Nephron (organoid): Measurements from ENCODE around the gene NPLOC4.

Experiments used
- H3K27ac Mint-ChIP-seq, 3 experiments: 2 replicates each; pipeline ENCODE4 v1.8.0; 2020; ENCODE audit warnings: mixed read lengths in 3 of 3, mild to moderate bottlenecking in 2 of 3, moderate library complexity in 1 of 3
- H3K27me3 Mint-ChIP-seq: 2 replicates; pipeline ENCODE4 v1.8.0; 2021; ENCODE audit warnings: low read depth, mild to moderate bottlenecking, moderate library complexity, mixed read lengths
- H3K36me3 Mint-ChIP-seq: 2 replicates; pipeline ENCODE4 v1.8.0; 2020; ENCODE audit warnings: low read depth, mixed read lengths
- H3K4me1 Mint-ChIP-seq: 2 replicates; pipeline ENCODE4 v1.8.0; 2020; ENCODE audit warnings: mixed read lengths
- H3K4me3 Mint-ChIP-seq, 3 experiments: 2 replicates each; pipeline ENCODE4 v1.8.0; 2020; ENCODE audit warnings: mild to moderate bottlenecking in 3 of 3, mixed read lengths in 3 of 3, moderate library complexity in 2 of 3
- H3K9me3 Mint-ChIP-seq: 2 replicates; pipeline ENCODE4 v1.8.0; 2020; ENCODE audit warnings: mixed read lengths
- TF ChIP-seq, protein P1 (sequence below), 3 experiments: fragments of 200-600 bp; sonication (generic); IDR thresholded peaks; one replicate each; pipeline ENCODE4 v1.5.0; 2021; ENCODE audit warnings: antibody characterized with exemption in 3 of 3; ENCODE audit not compliant: unreplicated experiment in 3 of 3

The NPLOC4 gene

DNA sequence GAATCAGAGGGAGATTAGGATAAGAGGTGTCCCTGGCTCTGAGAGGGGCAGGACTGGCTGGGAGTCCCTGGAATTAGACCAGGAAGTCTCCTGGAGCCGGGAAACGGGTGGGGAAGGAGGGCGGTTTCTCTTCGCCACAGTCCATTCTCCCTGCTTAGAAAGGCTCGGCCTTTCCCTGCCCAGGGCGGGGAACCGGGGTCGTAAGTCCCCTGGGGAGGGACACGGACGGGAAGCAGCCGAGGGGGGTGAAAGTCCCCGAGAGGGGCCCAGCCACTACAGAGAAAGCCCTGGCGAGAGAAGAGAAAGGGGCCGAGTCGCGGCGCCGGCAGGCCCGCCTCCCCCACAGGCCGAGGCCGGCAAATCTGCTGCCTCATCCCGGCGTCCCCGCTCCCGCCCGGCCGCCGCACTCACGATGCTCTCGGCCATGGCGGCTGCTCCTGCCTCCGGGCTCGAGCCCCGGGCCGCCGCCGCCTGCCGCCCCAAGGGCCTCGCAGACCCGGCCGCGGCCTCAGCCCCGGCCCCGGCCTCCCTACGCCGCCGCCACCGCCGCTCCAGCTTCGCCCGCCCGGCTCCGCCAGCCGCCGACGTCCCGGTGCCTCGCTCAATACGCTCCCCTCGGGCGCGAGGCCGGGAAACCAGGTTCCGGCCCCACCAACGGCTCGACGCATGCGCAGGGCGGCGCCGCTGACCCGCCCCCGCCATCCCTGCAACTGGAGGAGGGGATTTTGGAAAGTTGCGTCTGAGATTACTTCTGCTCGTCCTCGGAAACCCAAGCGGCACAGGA is at the start of gene NPLOC4, which contains the start of gene TSPAN10:
TSS of gene NPLOC4 (minus strand) at position 608 of the 784 bp plus-strand sequence. CDS start at position 426, 182 bp downstream.
TSS of gene TSPAN10 (plus strand) at position 692 of the 784 bp plus-strand sequence. CDS start 5,217 bp downstream, outside the sequence.
- Mint-ChIP-seq H3K4me3 (peak within 1 kb of the TSS; percentile 92 to 98 (median 97)), H3K36me3 (peaks cover 7% of the 10 kb centered on the region), H3K27ac (peak within 1 kb of the TSS; percentile 87 to 97 (median 93)), H3K9me3 (no peaks in the 10 kb centered on the region), H3K4me1 (peaks cover 17% of the 10 kb centered on the region), H3K27me3 (no peaks in the 10 kb centered on the region)
- TF ChIP-seq, protein P1, sequence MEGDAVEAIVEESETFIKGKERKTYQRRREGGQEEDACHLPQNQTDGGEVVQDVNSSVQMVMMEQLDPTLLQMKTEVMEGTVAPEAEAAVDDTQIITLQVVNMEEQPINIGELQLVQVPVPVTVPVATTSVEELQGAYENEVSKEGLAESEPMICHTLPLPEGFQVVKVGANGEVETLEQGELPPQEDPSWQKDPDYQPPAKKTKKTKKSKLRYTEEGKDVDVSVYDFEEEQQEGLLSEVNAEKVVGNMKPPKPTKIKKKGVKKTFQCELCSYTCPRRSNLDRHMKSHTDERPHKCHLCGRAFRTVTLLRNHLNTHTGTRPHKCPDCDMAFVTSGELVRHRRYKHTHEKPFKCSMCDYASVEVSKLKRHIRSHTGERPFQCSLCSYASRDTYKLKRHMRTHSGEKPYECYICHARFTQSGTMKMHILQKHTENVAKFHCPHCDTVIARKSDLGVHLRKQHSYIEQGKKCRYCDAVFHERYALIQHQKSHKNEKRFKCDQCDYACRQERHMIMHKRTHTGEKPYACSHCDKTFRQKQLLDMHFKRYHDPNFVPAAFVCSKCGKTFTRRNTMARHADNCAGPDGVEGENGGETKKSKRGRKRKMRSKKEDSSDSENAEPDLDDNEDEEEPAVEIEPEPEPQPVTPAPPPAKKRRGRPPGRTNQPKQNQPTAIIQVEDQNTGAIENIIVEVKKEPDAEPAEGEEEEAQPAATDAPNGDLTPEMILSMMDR (IDR thresholded peaks at IDR 0.05; ENCODE audit: unreplicated experiment in 3 of 3), result no peak

DNA sequence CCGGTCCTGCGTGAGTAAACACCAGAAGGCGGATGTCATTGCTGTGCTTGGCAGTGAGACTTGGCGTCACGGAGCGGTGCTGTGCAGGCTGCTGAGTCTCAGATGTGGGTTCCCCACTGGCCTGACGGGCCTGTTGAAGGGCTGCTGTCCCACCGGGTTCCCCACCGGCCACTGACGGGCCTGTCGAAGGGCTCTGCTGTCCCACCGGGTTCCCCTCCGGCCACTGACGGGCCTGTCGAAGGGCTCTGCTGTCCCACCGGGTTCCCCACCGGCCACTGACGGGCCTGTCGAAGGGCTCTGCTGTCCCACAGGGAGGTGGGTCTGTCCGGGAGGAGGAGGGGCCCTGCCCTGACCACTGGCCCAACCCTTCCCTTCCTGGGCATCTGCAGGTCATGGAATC is 49.7 kb upstream of the NPLOC4 start:
- peaks cover 17% of the 10 kb centered on the region for H3K4me1 Mint-ChIP-seq
- H3K27ac Mint-ChIP-seq, result no peak overlapping the region
- TF ChIP-seq, protein P1 (IDR thresholded peaks at IDR 0.05; ENCODE audit: unreplicated experiment in 3 of 3), result no peak
- H3K9me3 Mint-ChIP-seq, result no peaks in the 10 kb centered on the region
- H3K36me3 Mint-ChIP-seq, result peaks cover 34% of the 10 kb centered on the region
- no peak overlapping the region for H3K4me3 Mint-ChIP-seq
- H3K27me3 Mint-ChIP-seq, result no peaks in the 10 kb centered on the region

DNA sequence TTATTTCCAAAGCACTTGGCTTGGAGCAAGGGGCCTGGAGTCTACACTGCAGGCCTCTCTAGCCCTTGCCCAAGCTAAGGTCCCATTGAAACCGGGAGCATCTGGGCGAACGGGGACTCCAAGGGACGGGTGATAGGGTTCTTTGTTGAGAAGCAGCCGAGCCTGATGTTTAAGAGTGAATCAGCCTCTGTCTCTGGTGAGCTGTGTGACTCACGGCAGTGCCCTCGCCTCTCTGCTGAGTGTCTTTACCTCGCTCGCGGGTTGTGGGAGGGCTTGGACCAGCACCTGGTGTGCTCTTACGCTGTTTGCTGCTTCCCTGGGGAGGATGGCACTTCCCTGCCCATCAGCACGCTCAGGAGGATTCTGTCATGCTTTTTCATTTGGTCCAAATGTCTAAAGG is 48.2 kb upstream of the NPLOC4 start:
- H3K27me3 Mint-ChIP-seq, result no peaks in the 10 kb centered on the region
- peaks cover 29% of the 10 kb centered on the region for H3K36me3 Mint-ChIP-seq
- peaks cover 18% of the 10 kb centered on the region for H3K4me1 Mint-ChIP-seq
- H3K4me3 Mint-ChIP-seq, result peak overlapping the region; percentile 84 to 88 (median 85)
- no peaks in the 10 kb centered on the region for H3K9me3 Mint-ChIP-seq
- H3K27ac Mint-ChIP-seq, result no peak overlapping the region
- TF ChIP-seq, protein P1 (IDR thresholded peaks at IDR 0.05; ENCODE audit: unreplicated experiment in 3 of 3), result no peak

DNA sequence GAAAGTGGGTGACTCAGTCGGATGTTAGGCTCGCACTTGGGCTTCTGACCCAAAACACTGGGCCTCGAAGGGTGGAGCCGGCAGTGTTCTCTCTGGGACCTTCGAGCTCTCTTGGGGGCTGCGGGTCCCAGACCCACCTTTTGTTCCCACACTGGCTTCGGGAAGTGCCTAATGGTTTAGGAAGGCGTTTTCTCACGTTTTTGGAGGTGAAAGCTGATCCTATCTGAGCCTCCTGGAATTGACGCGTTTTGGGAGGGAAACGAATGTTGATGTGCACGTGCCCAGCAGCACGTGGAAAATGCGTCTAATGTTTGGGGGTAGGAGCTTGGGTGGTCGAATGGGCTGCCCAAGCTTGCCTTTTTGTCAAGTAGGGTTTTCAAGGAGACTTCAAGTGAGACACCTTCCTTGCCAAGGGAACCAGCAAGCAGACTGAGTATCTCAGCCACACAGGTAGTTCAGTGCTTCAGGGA is 47.6 kb upstream of the NPLOC4 start:
- Mint-ChIP-seq H3K27me3 (no peaks in the 10 kb centered on the region), H3K4me3 (peak overlapping the region; percentile 84 to 88 (median 85)), H3K27ac (no peak overlapping the region), H3K4me1 (peaks cover 22% of the 10 kb centered on the region), H3K9me3 (no peaks in the 10 kb centered on the region), H3K36me3 (peaks cover 26% of the 10 kb centered on the region)
- TF ChIP-seq, protein P1 (IDR thresholded peaks at IDR 0.05; ENCODE audit: unreplicated experiment in 3 of 3), result no peak

DNA sequence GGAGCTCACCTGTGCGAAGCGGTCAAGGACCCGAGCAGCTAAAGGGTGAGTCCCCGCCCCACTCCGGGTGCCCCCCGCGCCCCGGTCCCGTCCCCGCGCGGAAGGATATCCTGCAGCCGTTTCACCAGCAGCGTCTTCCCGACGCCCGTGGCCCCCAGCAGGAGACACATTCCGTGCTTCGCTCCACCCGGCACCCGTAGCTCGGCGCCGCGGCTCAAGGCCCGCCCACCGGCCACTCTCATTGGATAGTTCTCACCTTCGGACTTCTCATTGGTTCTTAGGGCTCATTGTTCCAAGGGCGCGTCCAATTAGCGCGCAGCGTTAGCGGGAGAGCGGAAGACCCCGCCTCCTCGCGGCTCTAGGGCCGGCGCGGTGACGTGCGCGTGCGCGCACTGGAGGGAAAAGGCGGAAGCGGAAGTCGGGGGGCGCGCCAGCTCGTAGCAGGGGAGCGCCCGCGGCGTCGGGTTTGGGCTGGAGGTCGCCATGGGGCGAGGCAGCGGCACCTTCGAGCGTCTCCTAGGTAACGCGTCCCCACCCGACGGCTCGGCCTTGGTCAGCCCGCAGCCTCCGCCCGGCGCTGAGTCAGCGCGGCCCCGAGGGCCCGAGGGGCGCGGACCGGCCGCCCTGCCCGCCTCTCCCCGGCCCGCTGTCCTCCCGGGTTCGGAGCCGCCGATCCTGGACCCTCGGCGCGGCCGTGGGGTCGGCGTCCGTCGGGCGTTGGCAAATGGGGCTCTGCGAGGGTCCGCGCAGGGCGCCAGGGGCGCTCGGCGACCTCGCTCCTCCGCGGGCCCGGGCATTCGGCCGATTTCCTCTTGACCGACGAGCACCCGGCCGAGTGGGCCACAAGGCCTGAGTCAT is 46.9 kb upstream of the NPLOC4 start, which contains the start of the genes ARL16 and HGS:
TSS of gene ARL16 (minus strand) at position 214 of the 858 bp plus-strand sequence. CDS start at position 170, 44 bp downstream.
TSS of gene HGS (plus strand) at position 428 of the 858 bp plus-strand sequence. CDS start at position 484, 56 bp downstream.
- peaks cover 27% of the 10 kb centered on the region for H3K36me3 Mint-ChIP-seq
- peak within 1 kb of the TSS; percentile 85 to 93 (median 92) for H3K4me3 Mint-ChIP-seq
- H3K9me3 Mint-ChIP-seq, result no peaks in the 10 kb centered on the region
- H3K27me3 Mint-ChIP-seq, result no peaks in the 10 kb centered on the region
- TF ChIP-seq, protein P1 (IDR thresholded peaks at IDR 0.05; ENCODE audit: unreplicated experiment in 3 of 3), result no peak
- peaks cover 22% of the 10 kb centered on the region for H3K4me1 Mint-ChIP-seq
- peak within 1 kb of the TSS; percentile 46 to 96 (median 86) for H3K27ac Mint-ChIP-seq
